Measurements from ENCODE around the gene TBC1D5. TPM values are rescaled to one million over a fixed set of nuclear protein-coding genes. Genes with fewer than 3 reads are reported as not detected.
"Not testable (repeated sequence)": the region's sequence is repeated elsewhere in the genome, so short reads cannot be mapped to it uniquely, and the experiment has no call there.

Gene TBC1D5
- total RNA-seq, 1 donor from 2014 or later: 74.6 TPM

DNA sequence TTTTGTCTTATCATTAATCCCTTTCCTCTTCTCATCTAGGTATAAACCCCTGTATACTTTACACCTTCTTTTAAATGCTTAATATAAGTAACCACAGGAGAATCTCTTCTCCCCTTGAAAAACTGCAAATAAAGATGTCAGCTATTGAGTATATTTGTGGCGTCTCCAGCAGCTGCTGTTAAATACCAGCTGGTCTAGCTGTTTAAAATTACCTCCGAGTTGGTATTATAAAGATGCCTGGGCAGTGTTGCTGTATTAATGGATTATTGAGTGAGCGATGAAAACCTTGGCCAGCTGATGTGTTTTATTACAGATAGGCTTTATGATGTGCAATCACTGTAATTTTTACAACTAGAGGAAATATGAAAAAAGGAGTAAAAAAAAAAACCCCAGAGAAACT, 388.1 kb downstream of the TBC1D5 start:
- H3K27me3 ChIP-seq: no peaks in the 10 kb centered on the region
- no peaks in the 10 kb centered on the region for H3K36me3 ChIP-seq
- TF ChIP-seq, protein P1, sequence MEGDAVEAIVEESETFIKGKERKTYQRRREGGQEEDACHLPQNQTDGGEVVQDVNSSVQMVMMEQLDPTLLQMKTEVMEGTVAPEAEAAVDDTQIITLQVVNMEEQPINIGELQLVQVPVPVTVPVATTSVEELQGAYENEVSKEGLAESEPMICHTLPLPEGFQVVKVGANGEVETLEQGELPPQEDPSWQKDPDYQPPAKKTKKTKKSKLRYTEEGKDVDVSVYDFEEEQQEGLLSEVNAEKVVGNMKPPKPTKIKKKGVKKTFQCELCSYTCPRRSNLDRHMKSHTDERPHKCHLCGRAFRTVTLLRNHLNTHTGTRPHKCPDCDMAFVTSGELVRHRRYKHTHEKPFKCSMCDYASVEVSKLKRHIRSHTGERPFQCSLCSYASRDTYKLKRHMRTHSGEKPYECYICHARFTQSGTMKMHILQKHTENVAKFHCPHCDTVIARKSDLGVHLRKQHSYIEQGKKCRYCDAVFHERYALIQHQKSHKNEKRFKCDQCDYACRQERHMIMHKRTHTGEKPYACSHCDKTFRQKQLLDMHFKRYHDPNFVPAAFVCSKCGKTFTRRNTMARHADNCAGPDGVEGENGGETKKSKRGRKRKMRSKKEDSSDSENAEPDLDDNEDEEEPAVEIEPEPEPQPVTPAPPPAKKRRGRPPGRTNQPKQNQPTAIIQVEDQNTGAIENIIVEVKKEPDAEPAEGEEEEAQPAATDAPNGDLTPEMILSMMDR (IDR thresholded peaks at IDR 0.05): no peak
- H3K4me1 ChIP-seq: no peaks in the 10 kb centered on the region
- no peak overlapping the region for H3K27ac ChIP-seq
- ATAC-seq: no peak
- H3K9me3 ChIP-seq: no peaks in the 10 kb centered on the region
- no peak for DNase-seq
- intact Hi-C loops (cut with DNase I): no loop called here
- no peak overlapping the region for H3K4me3 ChIP-seq

GRCh38 chr3:17352620-17353019, 389.8 kb downstream of the TBC1D5 start:
- Histone ChIP-seq H3K36me3 (no peaks in the 10 kb centered on the region), H3K27ac (no peak overlapping the region), H3K27me3 (no peaks in the 10 kb centered on the region), H3K4me3 (no peak overlapping the region), H3K4me1 (no peaks in the 10 kb centered on the region), H3K9me3 (no peaks in the 10 kb centered on the region)
- no peak for ATAC-seq
- TF ChIP-seq, protein P1 (IDR thresholded peaks at IDR 0.05): no peak
- intact Hi-C loops (cut with DNase I): no loop called here
- no peak for DNase-seq

DNA sequence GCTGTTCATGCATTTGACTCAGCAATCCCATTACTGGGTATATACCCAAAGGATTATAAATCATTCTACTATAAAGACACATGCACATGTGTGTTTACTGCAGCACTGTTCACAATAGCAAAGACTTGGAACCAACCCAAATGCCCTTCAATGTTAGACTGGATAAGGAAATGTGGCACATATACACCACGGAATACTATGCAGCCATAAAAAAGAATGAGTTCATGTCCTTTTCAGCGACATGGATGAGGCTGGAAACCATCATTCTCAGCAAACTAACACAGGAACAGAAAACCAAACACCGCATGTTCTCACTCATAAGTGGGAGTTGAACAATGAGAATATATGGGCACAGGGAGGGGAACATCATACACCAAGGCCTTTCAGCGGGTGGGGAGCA, 391.2 kb downstream of the TBC1D5 start:
- H3K9me3 ChIP-seq; H3K4me3 ChIP-seq; H3K27me3 ChIP-seq; ATAC-seq; H3K27ac ChIP-seq; H3K36me3 ChIP-seq; H3K4me1 ChIP-seq; intact Hi-C loops (cut with DNase I); DNase-seq: not testable (repeated sequence)

GRCh38 chr3:17349093-17349492, 393.3 kb downstream of the TBC1D5 start:
- no peak overlapping the region for H3K4me3 ChIP-seq
- ATAC-seq (no peak), DNase-seq (no peak)
- H3K27ac ChIP-seq: no peak overlapping the region
- H3K27me3 ChIP-seq: no peaks in the 10 kb centered on the region
- no peaks in the 10 kb centered on the region for H3K4me1 ChIP-seq
- TF ChIP-seq, protein P1 (IDR thresholded peaks at IDR 0.05): no peak
- no peaks in the 10 kb centered on the region for H3K9me3 ChIP-seq
- H3K36me3 ChIP-seq: no peaks in the 10 kb centered on the region
- intact Hi-C loops (cut with DNase I): no loop called here

GRCh38 chr3:17342119-17342518, 400.3 kb downstream of the TBC1D5 start:
- Histone ChIP-seq H3K36me3 (no peaks in the 10 kb centered on the region), H3K9me3 (no peaks in the 10 kb centered on the region), H3K27ac (no peak overlapping the region), H3K4me1 (no peaks in the 10 kb centered on the region), H3K27me3 (no peaks in the 10 kb centered on the region), H3K4me3 (no peak overlapping the region)
- intact Hi-C loops (cut with DNase I): no loop called here
- DNase-seq: no peak
- TF ChIP-seq, protein P1 (IDR thresholded peaks at IDR 0.05): no peak
- ATAC-seq: peak; percentile 39

- no peak for ATAC-seq
- DNase-seq: no peak
- intact Hi-C loops (cut with DNase I): no loop called here
- Histone ChIP-seq H3K9me3 (no peaks in the 10 kb centered on the region), H3K4me1 (no peaks in the 10 kb centered on the region), H3K27me3 (no peaks in the 10 kb centered on the region), H3K4me3 (no peak overlapping the region), H3K27ac (no peak overlapping the region), H3K36me3 (no peaks in the 10 kb centered on the region)
- TF ChIP-seq, protein P1 (IDR thresholded peaks at IDR 0.05): no peak
Measured at GRCh38 chr3:17340693-17341092, 401.7 kb downstream of the TBC1D5 start.
